K562 (cell line): ENCODE measurements around the gene TENT4B. TPM values are rescaled to one million over a fixed set of nuclear protein-coding genes. Genes with fewer than 3 reads are reported as not detected.

Experiments
- CREBBP ChIP-seq: IDR thresholded peaks from one replicate; pipeline ENCODE4 v1.6.1; 2012; ENCODE audit warnings: low read depth, mild to moderate bottlenecking, control low read depth, inconsistent platforms, low read length
- DPF2 ChIP-seq: fragments of 450-650 bp; IDR thresholded peaks from 2 replicates; pipeline ENCODE4 v1.6.1; 2016
- FOXK1 ChIP-seq: sonication (generic); formaldehyde crosslinking; IDR thresholded peaks from 2 replicates; pipeline ENCODE4 v1.8.0; 2022; ENCODE audit warnings: missing genetic modification reagents, mild to moderate bottlenecking, borderline replicate concordance
- IFI16 ChIP-seq: fragments of 250-450 bp; sonication (Bioruptor Pico); IDR thresholded peaks from 2 replicates; pipeline ENCODE4 v2.1.2; 2022; ENCODE audit warnings: mild to moderate bottlenecking, inconsistent platforms
- JUNB ChIP-seq: fragments of 450-650 bp; formaldehyde crosslinking; conservative IDR thresholded peaks from 2 replicates; pipeline ENCODE4 v1.4.0; 2020; ENCODE audit warnings: mild to moderate bottlenecking
- KLF13 ChIP-seq: fragments of 450-650 bp; IDR thresholded peaks from 2 replicates; pipeline ENCODE4 v1.6.1; 2016; ENCODE audit warnings: missing genetic modification characterization, low read depth, mild to moderate bottlenecking, missing compliant biosample characterization, moderate library complexity, borderline replicate concordance
- MCM7 ChIP-seq, 2 experiments: fragments of 450-650 bp; IDR thresholded peaks; 2 replicates each; pipeline ENCODE4 v1.6.1; 2016 to 2018
- SMAD1 ChIP-seq: fragments of 150-350 bp; IDR thresholded peaks from 2 replicates; pipeline ENCODE4 v1.6.1; 2014; ENCODE audit warnings: low read length, low read depth; ENCODE audit not compliant: partially characterized antibody
- TARDBP ChIP-seq: fragments of 450-650 bp; IDR thresholded peaks from 2 replicates; pipeline ENCODE4 v1.6.1; 2016
- ZNF583 ChIP-seq: fragments of 250-450 bp; sonication (Bioruptor Pico); IDR thresholded peaks from 2 replicates; pipeline ENCODE4 v1.4.0; 2020
- ZNF696 ChIP-seq: fragments of 250-450 bp; sonication (Bioruptor Pico); conservative IDR thresholded peaks from 2 replicates; pipeline ENCODE4 v1.4.0; 2020; ENCODE audit warnings: mild to moderate bottlenecking, moderate library complexity
- polyA plus RNA-seq, 8 experiments: library from polyadenylated mRNA; depleted of rRNA in 4 of 8; stranded (reverse) in 5 of 8; unstranded in 3 of 8; fragments of >200 nt; fragmentation: Nextera tagmentation in 2 of 8; fragmentation: Illumina TruSeq in 1 of 8; extraction: Ambion mirVana in 2 of 8; extraction: Trizol in 1 of 8; gene quantifications; 2 replicates each; pipeline versions ENCODE4 v1.2.1 to v1.2.3, GENCODE V29; 2011 to 2014; ENCODE audit warnings: inconsistent platforms in 1 of 8, missing spikeins in 1 of 8
- total RNA-seq, 7 experiments: library from RNA; depleted of rRNA in 6 of 7; stranded (reverse); fragments of >200 nt in 6 of 7; fragmentation: Illumina TruSeq in 2 of 7; extraction: Trizol in 2 of 7; gene quantifications; 2 replicates each; pipeline versions ENCODE4 v1.2.1 to v1.2.3, GENCODE V29; 2011 to 2021; ENCODE audit warnings: low replicate concordance in 1 of 7
- TF ChIP-seq, protein P1 (sequence below): IDR thresholded peaks from 3 replicates; pipeline ENCODE4 v1.6.1; 2011; ENCODE audit warnings: borderline replicate concordance, mild to moderate bottlenecking; ENCODE audit not compliant: insufficient read length, insufficient read depth
- TF ChIP-seq, protein P2 (sequence below): sonication (generic); formaldehyde crosslinking; IDR thresholded peaks from 2 replicates; pipeline ENCODE4 v1.8.0; 2022; ENCODE audit warnings: mild to moderate bottlenecking, missing genetic modification reagents
- TF ChIP-seq, protein P3 (sequence below): fragments of 450-650 bp; formaldehyde crosslinking; IDR thresholded peaks from 2 replicates; pipeline ENCODE4 v1.4.0; 2022; ENCODE audit warnings: missing genetic modification characterization
- TF ChIP-seq, protein P4 (sequence below), 2 experiments: fragments of 450-650 bp; IDR thresholded peaks; 2 replicates each; pipeline ENCODE4 v1.6.1; 2016; ENCODE audit warnings: mild to moderate bottlenecking in 2 of 2, borderline replicate concordance in 1 of 2, low read depth in 1 of 2, moderate library complexity in 1 of 2

Gene TENT4B
- total and polyA plus RNA-seq, 9 of the 15 experiments (the other 6 are each of a cell fraction or from before 2014, with no cell fraction given), result 5.2 to 8.4 (median 7.0) TPM

DNA sequence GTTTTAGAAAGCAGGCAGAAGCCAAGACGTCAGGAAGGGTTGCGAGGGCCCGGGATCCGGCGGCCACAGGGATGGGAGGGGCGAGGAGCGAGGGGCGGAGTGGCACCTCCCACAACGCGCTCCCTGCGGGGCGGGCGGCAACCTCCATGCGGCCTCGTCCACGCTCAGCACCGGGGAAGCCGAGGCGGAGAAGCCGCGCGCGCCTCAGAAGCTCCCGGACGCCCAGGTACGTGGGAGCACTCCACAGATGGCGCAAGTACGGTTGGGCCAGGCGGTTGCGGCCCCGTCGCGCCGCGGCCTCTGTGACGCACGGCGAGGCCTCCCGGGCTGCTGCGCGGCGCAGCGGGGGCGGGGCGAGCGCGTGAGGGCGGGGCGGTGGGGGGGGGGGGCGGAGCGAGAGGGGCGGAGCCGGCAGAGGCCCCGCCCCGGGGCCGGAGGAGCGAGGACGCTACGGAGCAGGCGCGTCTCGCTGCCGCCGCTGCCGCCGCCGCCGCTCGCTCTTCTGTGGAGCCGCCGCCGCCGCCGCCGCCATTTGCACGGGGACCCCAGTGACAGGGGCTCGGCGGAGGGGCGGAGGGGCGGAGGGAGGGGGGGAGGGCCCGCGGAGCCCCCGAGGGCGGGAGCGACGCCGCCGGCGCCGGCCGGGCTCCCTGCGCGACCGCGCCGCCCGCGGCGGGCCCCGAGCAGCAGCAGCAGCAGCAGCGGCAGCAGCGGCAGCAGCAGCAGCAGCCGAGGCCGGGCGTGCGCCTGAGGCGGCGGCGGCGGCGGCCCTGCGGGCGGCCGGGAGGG, at the start of gene TENT4B (continued):
- TF ChIP-seq, protein P1, sequence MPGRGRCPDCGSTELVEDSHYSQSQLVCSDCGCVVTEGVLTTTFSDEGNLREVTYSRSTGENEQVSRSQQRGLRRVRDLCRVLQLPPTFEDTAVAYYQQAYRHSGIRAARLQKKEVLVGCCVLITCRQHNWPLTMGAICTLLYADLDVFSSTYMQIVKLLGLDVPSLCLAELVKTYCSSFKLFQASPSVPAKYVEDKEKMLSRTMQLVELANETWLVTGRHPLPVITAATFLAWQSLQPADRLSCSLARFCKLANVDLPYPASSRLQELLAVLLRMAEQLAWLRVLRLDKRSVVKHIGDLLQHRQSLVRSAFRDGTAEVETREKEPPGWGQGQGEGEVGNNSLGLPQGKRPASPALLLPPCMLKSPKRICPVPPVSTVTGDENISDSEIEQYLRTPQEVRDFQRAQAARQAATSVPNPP, result no peak
- TF ChIP-seq MCM7 (IDR thresholded peaks at IDR 0.05) (no peak), CREBBP (no peak), ZNF696 (CRISPR knock-in tag) (no peak), ZNF583 (CRISPR knock-in tag) (no peak), DPF2 (0 out of 2 replicates have a peak, but pooled peaks have one; percentile 10), KLF13 (tag) (no peak), SMAD1 (no peak), JUNB (CRISPR knock-in tag) (no peak), TARDBP (no peak), FOXK1 (0 out of 2 replicates have a peak, but pooled peaks have one; percentile 8), IFI16 (CRISPR knock-in tag) (no peak)
- TF ChIP-seq, protein P2, sequence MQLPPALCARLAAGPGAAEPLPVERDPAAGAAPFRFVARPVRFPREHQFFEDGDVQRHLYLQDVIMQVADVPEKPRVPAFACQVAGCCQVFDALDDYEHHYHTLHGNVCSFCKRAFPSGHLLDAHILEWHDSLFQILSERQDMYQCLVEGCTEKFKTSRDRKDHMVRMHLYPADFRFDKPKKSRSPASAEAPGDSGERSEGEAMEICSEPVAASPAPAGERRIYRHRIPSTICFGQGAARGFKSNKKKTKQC (CRISPR knock-in tag), result peak; percentile 69; the same call in 1 of the 2 replicates
- TF ChIP-seq, protein P3, sequence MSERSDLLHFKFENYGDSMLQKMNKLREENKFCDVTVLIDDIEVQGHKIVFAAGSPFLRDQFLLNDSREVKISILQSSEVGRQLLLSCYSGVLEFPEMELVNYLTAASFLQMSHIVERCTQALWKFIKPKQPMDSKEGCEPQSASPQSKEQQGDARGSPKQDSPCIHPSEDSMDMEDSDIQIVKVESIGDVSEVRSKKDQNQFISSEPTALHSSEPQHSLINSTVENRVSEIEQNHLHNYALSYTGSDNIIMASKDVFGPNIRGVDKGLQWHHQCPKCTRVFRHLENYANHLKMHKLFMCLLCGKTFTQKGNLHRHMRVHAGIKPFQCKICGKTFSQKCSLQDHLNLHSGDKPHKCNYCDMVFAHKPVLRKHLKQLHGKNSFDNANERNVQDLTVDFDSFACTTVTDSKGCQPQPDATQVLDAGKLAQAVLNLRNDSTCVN (CRISPR knock-in tag), result no peak
- TF ChIP-seq, protein P4, sequence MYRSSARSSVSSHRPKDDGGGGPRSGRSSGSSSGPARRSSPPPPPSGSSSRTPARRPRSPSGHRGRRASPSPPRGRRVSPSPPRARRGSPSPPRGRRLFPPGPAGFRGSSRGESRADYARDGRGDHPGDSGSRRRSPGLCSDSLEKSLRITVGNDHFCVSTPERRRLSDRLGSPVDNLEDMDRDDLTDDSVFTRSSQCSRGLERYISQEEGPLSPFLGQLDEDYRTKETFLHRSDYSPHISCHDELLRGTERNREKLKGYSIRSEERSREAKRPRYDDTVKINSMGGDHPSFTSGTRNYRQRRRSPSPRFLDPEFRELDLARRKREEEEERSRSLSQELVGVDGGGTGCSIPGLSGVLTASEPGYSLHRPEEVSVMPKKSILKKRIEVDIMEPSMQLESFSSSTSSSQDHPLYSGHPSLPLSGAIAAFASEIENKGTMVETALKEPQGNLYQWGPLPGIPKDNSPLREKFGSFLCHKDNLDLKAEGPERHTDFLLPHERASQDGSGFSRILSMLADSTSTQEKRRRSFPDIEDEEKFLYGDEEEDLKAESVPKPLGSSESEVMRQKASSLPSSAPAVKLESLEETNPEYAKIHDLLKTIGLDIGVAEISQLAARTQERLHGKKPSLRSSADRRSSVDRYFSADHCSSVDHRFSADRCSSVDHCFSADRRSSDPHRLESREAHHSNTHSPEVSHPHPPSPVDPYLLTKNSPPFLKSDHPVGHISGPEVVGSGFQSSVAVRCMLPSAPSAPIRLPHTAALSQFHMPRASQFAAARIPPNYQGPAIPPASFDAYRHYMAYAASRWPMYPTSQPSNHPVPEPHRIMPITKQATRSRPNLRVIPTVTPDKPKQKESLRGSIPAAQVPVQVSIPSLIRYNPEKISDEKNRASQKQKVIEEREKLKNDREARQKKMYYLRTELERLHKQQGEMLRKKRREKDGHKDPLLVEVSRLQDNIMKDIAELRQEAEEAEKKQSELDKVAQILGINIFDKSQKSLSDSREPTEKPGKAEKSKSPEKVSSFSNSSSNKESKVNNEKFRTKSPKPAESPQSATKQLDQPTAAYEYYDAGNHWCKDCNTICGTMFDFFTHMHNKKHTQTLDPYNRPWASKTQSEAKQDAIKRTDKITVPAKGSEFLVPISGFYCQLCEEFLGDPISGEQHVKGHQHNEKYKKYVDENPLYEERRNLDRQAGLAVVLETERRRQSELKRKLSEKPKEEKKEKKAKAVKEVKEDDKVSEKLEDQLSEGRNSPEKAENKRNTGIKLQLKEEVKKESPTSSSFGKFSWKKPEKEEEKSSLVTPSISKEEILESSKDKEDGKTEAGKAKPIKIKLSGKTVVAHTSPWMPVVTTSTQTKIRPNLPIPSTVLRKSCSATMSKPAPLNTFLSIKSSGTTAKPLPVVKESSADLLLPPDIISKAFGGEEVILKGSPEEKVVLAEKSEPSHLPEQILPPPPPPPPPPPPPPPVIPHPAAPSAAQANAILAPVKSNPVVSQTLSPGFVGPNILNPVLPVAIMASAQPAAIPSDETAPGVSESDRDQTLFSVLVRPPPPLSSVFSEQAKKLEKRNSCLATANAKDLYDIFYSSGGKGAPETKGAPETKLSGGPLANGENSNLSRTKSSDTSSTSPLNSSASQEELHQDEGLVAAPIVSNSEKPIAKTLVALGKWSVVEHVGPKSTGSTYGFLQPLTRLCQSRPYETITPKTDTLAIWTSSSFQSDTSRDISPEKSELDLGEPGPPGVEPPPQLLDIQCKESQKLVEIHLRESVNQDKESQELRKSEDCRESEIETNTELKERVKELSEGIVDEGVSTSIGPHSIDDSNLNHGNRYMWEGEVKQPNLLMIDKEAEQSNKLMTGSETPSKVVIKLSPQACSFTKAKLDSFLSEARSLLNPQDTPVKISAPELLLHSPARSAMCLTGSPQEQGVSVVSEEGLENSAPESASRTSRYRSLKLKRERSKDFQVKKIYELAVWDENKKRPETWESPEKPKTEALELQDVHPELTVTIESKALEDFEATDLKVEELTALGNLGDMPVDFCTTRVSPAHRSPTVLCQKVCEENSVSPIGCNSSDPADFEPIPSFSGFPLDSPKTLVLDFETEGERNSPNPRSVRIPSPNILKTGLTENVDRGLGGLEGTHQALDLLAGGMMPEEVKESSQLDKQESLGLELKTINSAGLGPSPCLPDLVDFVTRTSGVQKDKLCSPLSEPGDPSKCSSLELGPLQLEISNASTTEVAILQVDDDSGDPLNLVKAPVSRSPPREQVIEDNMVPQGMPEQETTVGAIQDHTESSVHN (IDR thresholded peaks at IDR 0.05; ENCODE audit: borderline replicate concordance in 1 of 2, low read depth in 1 of 2), result no peak
- TF ChIP-seq, all 486 proteins: peak for 91
